Coronary artery (tissue), 2 donors: ENCODE data around the gene FGD2.

Experiments used
- DNase-seq: peaks from one replicate; pipeline ENCODE4 v3.0.0-alpha.2; 2017; ENCODE audit warnings: low spot score
- H3K27ac ChIP-seq, 2 donors: fragments of 200-600 bp; sonication (generic); one replicate each; pipeline ENCODE4 v1.5.1; 2016 to 2019
- H3K4me3 ChIP-seq: fragments of 200-600 bp; sonication (generic); 2 replicates; pipeline ENCODE4 v1.5.1; 2016; ENCODE audit warnings: mild to moderate bottlenecking, moderate library complexity
- TF ChIP-seq, protein P1 (sequence below): fragments of 200-600 bp; sonication (generic); IDR thresholded peaks from one replicate; pipeline ENCODE4 v1.5.1; 2019; ENCODE audit warnings: antibody characterized with exemption

The FGD2 gene

GRCh38 chr6:37033255-37033654 is 27.8 kb downstream of the FGD2 start:
- Histone ChIP-seq H3K27ac (no peak overlapping the region), H3K4me3 (no peak overlapping the region)
- no peak for DNase-seq
- TF ChIP-seq, protein P1, sequence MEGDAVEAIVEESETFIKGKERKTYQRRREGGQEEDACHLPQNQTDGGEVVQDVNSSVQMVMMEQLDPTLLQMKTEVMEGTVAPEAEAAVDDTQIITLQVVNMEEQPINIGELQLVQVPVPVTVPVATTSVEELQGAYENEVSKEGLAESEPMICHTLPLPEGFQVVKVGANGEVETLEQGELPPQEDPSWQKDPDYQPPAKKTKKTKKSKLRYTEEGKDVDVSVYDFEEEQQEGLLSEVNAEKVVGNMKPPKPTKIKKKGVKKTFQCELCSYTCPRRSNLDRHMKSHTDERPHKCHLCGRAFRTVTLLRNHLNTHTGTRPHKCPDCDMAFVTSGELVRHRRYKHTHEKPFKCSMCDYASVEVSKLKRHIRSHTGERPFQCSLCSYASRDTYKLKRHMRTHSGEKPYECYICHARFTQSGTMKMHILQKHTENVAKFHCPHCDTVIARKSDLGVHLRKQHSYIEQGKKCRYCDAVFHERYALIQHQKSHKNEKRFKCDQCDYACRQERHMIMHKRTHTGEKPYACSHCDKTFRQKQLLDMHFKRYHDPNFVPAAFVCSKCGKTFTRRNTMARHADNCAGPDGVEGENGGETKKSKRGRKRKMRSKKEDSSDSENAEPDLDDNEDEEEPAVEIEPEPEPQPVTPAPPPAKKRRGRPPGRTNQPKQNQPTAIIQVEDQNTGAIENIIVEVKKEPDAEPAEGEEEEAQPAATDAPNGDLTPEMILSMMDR: no peak

DNA sequence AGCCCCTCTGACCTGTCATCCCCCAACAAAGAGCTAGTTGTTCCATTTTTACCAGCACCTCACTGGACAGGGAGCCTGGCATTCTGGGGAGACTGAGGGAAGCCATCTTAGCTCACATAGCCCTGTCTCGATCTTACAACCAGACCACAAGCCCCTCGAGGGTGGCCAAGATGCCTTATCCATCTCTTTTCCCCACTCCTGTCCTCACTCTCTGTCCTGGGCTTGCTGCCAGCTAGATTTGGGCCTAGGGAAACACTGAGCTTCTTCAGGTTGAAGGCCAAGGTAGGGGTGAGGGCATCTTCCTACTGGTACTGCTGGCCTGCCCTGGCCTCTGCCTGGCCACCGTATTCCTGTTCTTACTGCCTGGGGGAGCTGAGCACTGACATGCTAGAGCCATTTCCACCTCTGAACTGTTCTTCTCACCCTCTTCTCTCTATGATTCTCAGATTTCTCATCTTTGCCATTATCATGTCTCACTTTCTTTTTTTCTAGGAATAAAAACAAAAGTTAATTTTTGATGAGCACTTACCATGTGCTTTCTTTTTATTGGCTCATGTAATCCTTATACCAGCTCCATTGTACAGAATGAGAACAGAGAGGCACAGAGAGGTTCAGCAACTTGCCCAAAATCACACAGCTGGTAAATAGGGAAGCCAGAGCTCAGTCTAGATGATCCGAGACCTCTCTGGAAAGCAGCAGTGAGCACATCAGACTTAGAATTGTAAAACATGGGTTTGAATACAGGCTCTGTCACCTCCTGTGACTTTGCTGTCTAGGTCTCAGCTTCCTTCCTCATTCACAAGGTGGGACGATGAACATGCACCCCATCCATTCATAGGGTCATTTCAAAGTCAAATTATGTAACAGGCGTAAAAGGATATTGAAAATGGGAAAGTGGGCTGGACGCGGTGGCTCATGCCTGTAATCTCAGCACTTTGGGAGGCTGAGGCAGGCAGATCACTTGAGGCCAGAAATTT is 28.7 kb downstream of the FGD2 start:
- Histone ChIP-seq H3K4me3 (no peak overlapping the region), H3K27ac (no peak overlapping the region)
- DNase-seq: no peak
- TF ChIP-seq, protein P1: no peak

DNA sequence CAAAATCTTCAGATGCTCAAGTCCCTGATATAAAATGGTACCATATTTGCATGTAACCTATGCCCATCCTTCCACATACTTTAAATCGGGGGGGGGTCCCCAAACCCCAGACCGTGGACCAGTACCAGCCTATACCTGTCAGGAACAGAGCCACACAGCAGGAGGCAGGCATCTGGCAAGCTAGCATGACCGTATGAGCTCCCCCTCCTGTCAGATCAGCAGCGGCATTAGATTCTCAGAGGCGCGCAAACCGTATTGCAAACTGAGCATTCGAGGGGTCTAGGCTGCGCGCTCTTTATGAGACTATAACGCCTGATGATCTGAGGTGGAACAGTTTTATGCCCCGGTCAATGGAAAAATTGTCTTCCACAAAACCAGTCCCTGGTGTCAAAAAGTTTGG is 30.7 kb downstream of the FGD2 start:
- Histone ChIP-seq H3K27ac (no peak overlapping the region), H3K4me3 (no peak overlapping the region)
- TF ChIP-seq, protein P1: no peak
- no peak for DNase-seq

GRCh38 chr6:37038292-37039198 is 33.1 kb downstream of the FGD2 start:
- Histone ChIP-seq H3K27ac (peak overlapping the region in 1 of 2 donors; percentile 10), H3K4me3 (no peak overlapping the region)
- TF ChIP-seq, protein P1: no peak
- no peak for DNase-seq

- TF ChIP-seq, protein P1: no peak
- no peak overlapping the region for H3K27ac ChIP-seq
- no peak overlapping the region for H3K4me3 ChIP-seq
- no peak for DNase-seq
Measured at GRCh38 chr6:37039958-37040357, 34.5 kb downstream of the FGD2 start.

GRCh38 chr6:37041521-37041920 is 36.1 kb downstream of the FGD2 start:
- TF ChIP-seq, protein P1: no peak
- DNase-seq: no peak
- Histone ChIP-seq H3K27ac (no peak overlapping the region), H3K4me3 (no peak overlapping the region)
